HEK293 (cell line): ENCODE data around the gene MYO7B.
"Not testable (repeated sequence)": the region's sequence is repeated elsewhere in the genome, so short reads cannot be mapped to it uniquely, and the experiment has no call there.

ENCODE experiments used
- CTCF ChIA-PET: fragments of 350-600 bp; formaldehyde crosslinking; extraction: SDS; loops from one replicate; lab custom pipeline; 2021; ENCODE audit warnings: antibody characterized with exemption; lab: Yijun Ruan, JAX
- POLR2A ChIA-PET: fragments of 300-600 bp; formaldehyde crosslinking; extraction: SDS; loops from one replicate; lab custom pipeline; 2020; ENCODE audit warnings: antibody characterized with exemption, inconsistent platforms; lab: Yijun Ruan, JAX
- H3K27ac ChIP-seq: fragments of 200-500 bp; sonication (Bioruptor generic); 2 replicates; pipeline ENCODE4 v1.5.1; 2014; ENCODE audit warnings: low read depth, low read length, control low read depth, inconsistent platforms; ENCODE audit errors: extremely low read depth
- H3K36me3 ChIP-seq, 2 experiments: fragments of 200-500 bp in 1 of 2; sonication (Bioruptor generic) in 1 of 2; 1 replicate in 1 of 2; 2 replicates in 1 of 2; pipeline ENCODE4 v1.5.1; 2014 to 2017; ENCODE audit warnings: inconsistent platforms in 2 of 2, low read length in 2 of 2; ENCODE audit not compliant: control insufficient read depth in 2 of 2, insufficient read depth in 1 of 2
- H3K4me1 ChIP-seq: fragments of 200-500 bp; sonication (Bioruptor generic); 2 replicates; pipeline ENCODE4 v1.5.1; 2014; ENCODE audit warnings: mild to moderate bottlenecking, low read length, inconsistent platforms; ENCODE audit not compliant: control insufficient read depth, insufficient read depth
- H3K4me3 ChIP-seq: 2 replicates; pipeline ENCODE4 v1.5.1; 2011; ENCODE audit warnings: low read depth, mild to moderate bottlenecking, control low read depth, low read length, moderate library complexity
- H3K9me3 ChIP-seq: fragments of 200-500 bp; sonication (Bioruptor generic); 2 replicates; pipeline ENCODE4 v1.5.1; 2014; ENCODE audit warnings: low read depth, low read length, inconsistent platforms; ENCODE audit not compliant: control insufficient read depth, insufficient read depth
- SCRT2 ChIP-seq: fragments of 450-650 bp; formaldehyde crosslinking; IDR thresholded peaks from 2 replicates; pipeline ENCODE4 v1.5.1; 2016; ENCODE audit warnings: missing biosample characterization, missing genetic modification characterization
- SETDB1 ChIP-seq: IDR thresholded peaks from one replicate; pipeline ENCODE4 v1.6.1; 2017; ENCODE audit warnings: mild to moderate bottlenecking, low read length, moderate library complexity, mixed read lengths; ENCODE audit not compliant: insufficient read length
- ZBTB17 ChIP-seq: fragments of 450-650 bp; formaldehyde crosslinking; IDR thresholded peaks from 2 replicates; pipeline ENCODE4 v1.5.1; 2016; ENCODE audit warnings: missing biosample characterization, missing genetic modification characterization
- ZBTB7A ChIP-seq: fragments of 450-650 bp; formaldehyde crosslinking; IDR thresholded peaks from 2 replicates; pipeline ENCODE4 v1.5.1; 2016; ENCODE audit warnings: low read depth, missing biosample characterization, missing genetic modification characterization
- ZBTB8A ChIP-seq: fragments of 450-650 bp; formaldehyde crosslinking; IDR thresholded peaks from 2 replicates; pipeline ENCODE4 v1.5.1; 2016; ENCODE audit warnings: missing biosample characterization, missing genetic modification characterization
- ZNF10 ChIP-seq: fragments of 450-650 bp; formaldehyde crosslinking; IDR thresholded peaks from 2 replicates; pipeline ENCODE4 v1.5.1; 2017; ENCODE audit warnings: missing biosample characterization, missing genetic modification characterization
- ZNF335 ChIP-seq: fragments of 450-650 bp; formaldehyde crosslinking; conservative IDR thresholded peaks from 2 replicates; pipeline ENCODE4 v1.5.1; 2016; ENCODE audit warnings: missing biosample characterization, missing genetic modification characterization
- ZNF341 ChIP-seq: fragments of 450-650 bp; formaldehyde crosslinking; IDR thresholded peaks from 2 replicates; pipeline ENCODE4; 2016; ENCODE audit warnings: low read depth, missing biosample characterization, missing genetic modification characterization
- ZNF585B ChIP-seq: fragments of 450-650 bp; formaldehyde crosslinking; IDR thresholded peaks from 2 replicates; pipeline ENCODE4 v1.5.1; 2016; ENCODE audit warnings: missing biosample characterization, missing genetic modification characterization
- ZNF600 ChIP-seq: fragments of 450-650 bp; formaldehyde crosslinking; IDR thresholded peaks from 2 replicates; pipeline ENCODE4 v1.5.1; 2016; ENCODE audit warnings: missing biosample characterization, missing genetic modification characterization
- ZNF664 ChIP-seq: fragments of 450-650 bp; formaldehyde crosslinking; IDR thresholded peaks from 2 replicates; pipeline ENCODE4 v1.5.1; 2016; ENCODE audit warnings: missing biosample characterization, missing genetic modification characterization
- ZNF791 ChIP-seq: fragments of 450-650 bp; formaldehyde crosslinking; IDR thresholded peaks from 2 replicates; pipeline ENCODE4 v1.5.1; 2016; ENCODE audit warnings: missing biosample characterization, missing genetic modification characterization
- ZNF837 ChIP-seq: fragments of 450-650 bp; formaldehyde crosslinking; IDR thresholded peaks from 2 replicates; pipeline ENCODE4 v1.5.1; 2016; ENCODE audit warnings: missing biosample characterization, missing genetic modification characterization
- ZSCAN18 ChIP-seq: fragments of 450-650 bp; formaldehyde crosslinking; IDR thresholded peaks from 2 replicates; pipeline ENCODE4 v1.5.1; 2016; ENCODE audit warnings: missing biosample characterization, missing genetic modification characterization
- TF ChIP-seq, protein P1 (sequence below): fragments of 450-650 bp; formaldehyde crosslinking; IDR thresholded peaks from 2 replicates; pipeline ENCODE4 v1.5.1; 2016; ENCODE audit warnings: missing biosample characterization, missing genetic modification characterization
- TF ChIP-seq, protein P2 (sequence below): sonication (generic); formaldehyde crosslinking; IDR thresholded peaks from 2 replicates; pipeline ENCODE4 v1.8.1; 2022; ENCODE audit warnings: mild to moderate bottlenecking, moderate library complexity, missing genetic modification reagents

The MYO7B gene

GRCh38 chr2:127527001-127527804 is 8.3 kb upstream of the MYO7B start (continued):
- TF ChIP-seq SCRT2 (tag by site-specific recombination) (peak; percentile 73), ZNF791 (tag by site-specific recombination) (no peak), ZNF10 (tag by site-specific recombination) (0 out of 2 replicates have a peak, but pooled peaks have one; percentile 48), ZNF585B (no peak), ZBTB8A (no peak; the same call in 1 of the 2 replicates), ZNF335 (tag by site-specific recombination) (peak; percentile 43), ZBTB17 (tag by site-specific recombination) (peak; percentile 37; the same call in 1 of the 2 replicates)
- TF ChIP-seq, protein P1, sequence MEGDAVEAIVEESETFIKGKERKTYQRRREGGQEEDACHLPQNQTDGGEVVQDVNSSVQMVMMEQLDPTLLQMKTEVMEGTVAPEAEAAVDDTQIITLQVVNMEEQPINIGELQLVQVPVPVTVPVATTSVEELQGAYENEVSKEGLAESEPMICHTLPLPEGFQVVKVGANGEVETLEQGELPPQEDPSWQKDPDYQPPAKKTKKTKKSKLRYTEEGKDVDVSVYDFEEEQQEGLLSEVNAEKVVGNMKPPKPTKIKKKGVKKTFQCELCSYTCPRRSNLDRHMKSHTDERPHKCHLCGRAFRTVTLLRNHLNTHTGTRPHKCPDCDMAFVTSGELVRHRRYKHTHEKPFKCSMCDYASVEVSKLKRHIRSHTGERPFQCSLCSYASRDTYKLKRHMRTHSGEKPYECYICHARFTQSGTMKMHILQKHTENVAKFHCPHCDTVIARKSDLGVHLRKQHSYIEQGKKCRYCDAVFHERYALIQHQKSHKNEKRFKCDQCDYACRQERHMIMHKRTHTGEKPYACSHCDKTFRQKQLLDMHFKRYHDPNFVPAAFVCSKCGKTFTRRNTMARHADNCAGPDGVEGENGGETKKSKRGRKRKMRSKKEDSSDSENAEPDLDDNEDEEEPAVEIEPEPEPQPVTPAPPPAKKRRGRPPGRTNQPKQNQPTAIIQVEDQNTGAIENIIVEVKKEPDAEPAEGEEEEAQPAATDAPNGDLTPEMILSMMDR (tag by site-specific recombination): 0 out of 2 replicates have a peak, but pooled peaks have one; percentile 38
- TF ChIP-seq, protein P2, sequence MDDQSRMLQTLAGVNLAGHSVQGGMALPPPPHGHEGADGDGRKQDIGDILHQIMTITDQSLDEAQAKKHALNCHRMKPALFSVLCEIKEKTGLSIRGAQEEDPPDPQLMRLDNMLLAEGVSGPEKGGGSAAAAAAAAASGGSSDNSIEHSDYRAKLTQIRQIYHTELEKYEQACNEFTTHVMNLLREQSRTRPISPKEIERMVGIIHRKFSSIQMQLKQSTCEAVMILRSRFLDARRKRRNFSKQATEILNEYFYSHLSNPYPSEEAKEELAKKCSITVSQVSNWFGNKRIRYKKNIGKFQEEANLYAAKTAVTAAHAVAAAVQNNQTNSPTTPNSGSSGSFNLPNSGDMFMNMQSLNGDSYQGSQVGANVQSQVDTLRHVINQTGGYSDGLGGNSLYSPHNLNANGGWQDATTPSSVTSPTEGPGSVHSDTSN (CRISPR knock-in tag): no peak

DNA sequence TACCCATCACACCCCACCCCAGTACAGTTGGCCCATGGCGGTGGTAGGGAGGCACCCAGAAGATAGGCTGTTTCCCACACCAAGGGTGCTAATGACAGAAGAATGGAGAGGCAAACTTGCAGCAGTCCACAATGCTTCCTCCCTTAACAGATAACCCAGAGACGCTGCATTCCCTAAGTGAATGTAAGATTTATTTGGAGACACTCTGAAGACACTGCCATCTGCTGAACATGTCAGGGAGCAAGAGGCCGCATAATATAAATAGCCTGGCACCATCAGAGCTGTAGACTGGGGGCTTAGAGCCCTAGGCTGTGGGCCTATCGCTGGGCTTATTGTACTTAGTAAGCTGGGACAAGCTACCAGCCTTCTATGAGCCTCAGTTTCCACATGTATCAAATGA is 7.0 kb upstream of the MYO7B start:
- TF ChIP-seq ZNF600 (no peak), ZNF664 (no peak), SETDB1 (no peak), ZNF341 (tag by site-specific recombination) (no peak), ZBTB7A (tag by site-specific recombination) (no peak), ZNF837 (tag by site-specific recombination) (no peak), ZSCAN18 (no peak)
- Histone ChIP-seq H3K4me1 (peaks cover 4% of the 10 kb centered on the region; the same call in 1 of the 2 replicates), H3K36me3 (peaks cover 3 to 7% of the 10 kb centered on the region in 2 experiments; a peak in 2 of 3 replicates), H3K9me3 (no peaks in the 10 kb centered on the region), H3K4me3 (no peak overlapping the region), H3K27ac (no peak overlapping the region)
- POLR2A ChIA-PET: no interaction called here
- CTCF ChIA-PET: interaction anchor here (2.1 to 2.7 kb wide), 2 partner anchors 121 to 204 kb away, joined by 6 read pairs; no protein-coding TSS in a partner anchor

DNA sequence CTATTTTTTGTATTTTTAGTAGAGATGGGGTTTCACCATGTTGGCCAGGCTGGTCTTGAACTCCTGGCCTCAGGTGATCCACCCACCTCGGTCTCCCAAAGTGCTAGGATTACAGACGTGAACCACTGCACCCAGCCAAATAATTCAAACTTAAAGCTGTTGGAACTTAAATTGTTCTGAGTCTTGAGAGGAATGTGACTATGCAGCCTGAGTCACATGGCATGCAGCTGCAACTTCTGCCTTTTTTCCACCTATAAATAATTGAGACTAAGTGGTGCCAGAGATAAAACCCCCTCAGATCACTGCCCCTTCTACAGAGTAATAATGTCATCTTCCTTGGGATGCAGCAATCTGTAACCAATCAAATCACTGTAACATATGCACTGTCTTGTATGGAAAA is 6.1 kb upstream of the MYO7B start:
- CTCF ChIA-PET: interaction anchor here (0.9 to 2.7 kb wide), 5 partner anchors 10 to 205 kb away, joined by 3 to 6 read pairs (median 4); no protein-coding TSS in a partner anchor
- H3K36me3 ChIP-seq, H3K9me3 ChIP-seq, H3K4me3 ChIP-seq, H3K4me1 ChIP-seq, POLR2A ChIA-PET, H3K27ac ChIP-seq: not testable (repeated sequence)
